GM13976 (cell line): ENCODE data around the gene RAB37.

Source experiments
- DNase-seq: peaks from one replicate; pipeline ENCODE4 v3.0.0; 2012; ENCODE audit warnings: low spot score
- CTCF ChIP-seq: IDR thresholded peaks from 2 replicates; pipeline ENCODE4 v1.5.1; 2012; ENCODE audit warnings: borderline replicate concordance, mild to moderate bottlenecking; ENCODE audit not compliant: insufficient read depth; ENCODE audit errors: extremely low read depth, missing control alignments, control extremely low read depth
- in situ Hi-C: fragments of 300-500 bp; cut with MboI; formaldehyde crosslinking; loops from one replicate; pipeline ENCODE4 v1.12.0; 2022; ENCODE audit warnings: low sequenced_read_pairs, mixed read lengths, inconsistent platforms; ENCODE audit not compliant: unreplicated experiment

RAB37 gene

GRCh38 chr17:74779948-74780400 is 42.9 kb downstream of the RAB37 start:
- no peak for TF ChIP-seq CTCF
- in situ Hi-C loops: no loop called here
- peak; percentile 69 for DNase-seq

- TF ChIP-seq CTCF: no peak
- in situ Hi-C loops: no loop called here
- no peak for DNase-seq
Observed at GRCh38 chr17:74780443-74781238, 43.6 kb downstream of the RAB37 start.

- in situ Hi-C loops: no loop called here
Observed at GRCh38 chr17:74782571-74782970, 45.5 kb downstream of the RAB37 start.

GRCh38 chr17:74784125-74784810 is 47.2 kb downstream of the RAB37 start:
- DNase-seq: no peak
- in situ Hi-C loops: no loop called here
- no peak for TF ChIP-seq CTCF

More at GRCh38 chr17:74782571-74782970, 45.5 kb downstream of the RAB37 start:
- no peak for DNase-seq
- TF ChIP-seq CTCF: no peak

GRCh38 chr17:74785096-74785980 is 48.3 kb downstream of the RAB37 start:
- no peak for DNase-seq
- no peak for TF ChIP-seq CTCF
- in situ Hi-C loops: no loop called here

- TF ChIP-seq CTCF: no peak
- no peak for DNase-seq
- in situ Hi-C loops: no loop called here
Observed at GRCh38 chr17:74785981-74786360, 48.9 kb downstream of the RAB37 start.
